8988T (cell line): ENCODE results near the gene FNDC3B.

Experiments used
- DNase-seq: peaks from one replicate; pipeline ENCODE4 v3.0.0; 2011

Gene FNDC3B

GRCh38 chr3:172302203-172302602, 262.8 kb downstream of the FNDC3B start:
- no peak for DNase-seq

GRCh38 chr3:172303181-172303580, 263.8 kb downstream of the FNDC3B start:
- no peak for DNase-seq

GRCh38 chr3:172303941-172304558, 264.7 kb downstream of the FNDC3B start:
- DNase-seq = no peak

GRCh38 chr3:172305552-172305951, 266.2 kb downstream of the FNDC3B start:
- no peak for DNase-seq

GRCh38 chr3:172305974-172306373, 266.6 kb downstream of the FNDC3B start:
- DNase-seq = no peak

- no peak for DNase-seq
Measured at GRCh38 chr3:172307141-172307560, 267.8 kb downstream of the FNDC3B start.

GRCh38 chr3:172309059-172309458, 269.7 kb downstream of the FNDC3B start:
- no peak for DNase-seq

GRCh38 chr3:172309741-172310427, 270.5 kb downstream of the FNDC3B start:
- DNase-seq = no peak

- DNase-seq = no peak
Measured at GRCh38 chr3:172310428-172310760, 271.0 kb downstream of the FNDC3B start.

- no peak for DNase-seq
Measured at GRCh38 chr3:172311217-172311616, 271.8 kb downstream of the FNDC3B start.

GRCh38 chr3:172312001-172312400, 272.6 kb downstream of the FNDC3B start:
- DNase-seq = no peak

- no peak for DNase-seq
Measured at GRCh38 chr3:172312711-172313110, 273.3 kb downstream of the FNDC3B start.

- no peak for DNase-seq
Measured at GRCh38 chr3:172313671-172314070, 274.3 kb downstream of the FNDC3B start.

- no peak for DNase-seq
Measured at GRCh38 chr3:172314591-172315160, 275.3 kb downstream of the FNDC3B start.

GRCh38 chr3:172315401-172316091, 276.2 kb downstream of the FNDC3B start:
- DNase-seq = no peak

- DNase-seq = no peak
Measured at GRCh38 chr3:172316758-172317157, 277.4 kb downstream of the FNDC3B start.

- DNase-seq = no peak
Measured at GRCh38 chr3:172317481-172317880, 278.1 kb downstream of the FNDC3B start.

GRCh38 chr3:172317984-172318383, 278.6 kb downstream of the FNDC3B start:
- no peak for DNase-seq

- no peak for DNase-seq
Measured at GRCh38 chr3:172319595-172319994, 280.2 kb downstream of the FNDC3B start.

- DNase-seq = no peak
Measured at GRCh38 chr3:172320468-172320867, 281.1 kb downstream of the FNDC3B start.

- DNase-seq = no peak
Measured at GRCh38 chr3:172321035-172321434, 281.7 kb downstream of the FNDC3B start.

GRCh38 chr3:172323894-172324610, 284.7 kb downstream of the FNDC3B start:
- DNase-seq = no peak

GRCh38 chr3:172324611-172325203, 285.3 kb downstream of the FNDC3B start:
- DNase-seq = no peak
